Retina (tissue), 1 donor: ENCODE results near the gene TEX22.

Source experiments
- DNase-seq: peaks from one replicate; pipeline ENCODE4 v3.0.0-alpha.2; 2016

Gene TEX22

GRCh38 chr14:105409364-105409763, 11.0 kb downstream of the TEX22 start:
- DNase-seq = no peak

- DNase-seq = no peak
Measured at GRCh38 chr14:105410642-105411016, 12.3 kb downstream of the TEX22 start.

GRCh38 chr14:105411017-105411941, 12.9 kb downstream of the TEX22 start:
- DNase-seq = peak; percentile 57

- DNase-seq = no peak
Measured at GRCh38 chr14:105411985-105412770, 13.8 kb downstream of the TEX22 start.

GRCh38 chr14:105412771-105413543, 14.6 kb downstream of the TEX22 start:
- no peak for DNase-seq

GRCh38 chr14:105413544-105413886, 15.2 kb downstream of the TEX22 start:
- DNase-seq = no peak

GRCh38 chr14:105414456-105415371, 16.4 kb downstream of the TEX22 start:
- DNase-seq = peak; percentile 82

GRCh38 chr14:105415481-105416428, 17.4 kb downstream of the TEX22 start:
- DNase-seq = peak; percentile 30

- DNase-seq = no peak
Measured at GRCh38 chr14:105416671-105417070, 18.3 kb downstream of the TEX22 start.

- no peak for DNase-seq
Measured at GRCh38 chr14:105417690-105418121, 19.4 kb downstream of the TEX22 start.

GRCh38 chr14:105418269-105419194, 20.2 kb downstream of the TEX22 start:
- DNase-seq = peak; percentile 17

GRCh38 chr14:105419195-105420091, 21.1 kb downstream of the TEX22 start, which contains the start of gene MTA1:
MTA1 (plus strand) TSS chr14:105419827; CDS start chr14:105420036, 209 bp downstream.
- peak; percentile 53 for DNase-seq

GRCh38 chr14:105420101-105420973, 22.0 kb downstream of the TEX22 start:
- DNase-seq = peak; percentile 35

GRCh38 chr14:105420974-105421674, 22.8 kb downstream of the TEX22 start:
- peak; percentile 13 for DNase-seq

- DNase-seq = no peak
Measured at GRCh38 chr14:105421723-105422615, 23.6 kb downstream of the TEX22 start.
